Measurements from ENCODE around the gene MEX3B. TPM values are rescaled to one million over a fixed set of nuclear protein-coding genes. Genes with fewer than 3 reads are reported as not detected.

The MEX3B gene
- total RNA-seq, 1 donor from 2014 or later, result 18.7 TPM

GRCh38 chr15:82048811-82049210 is 3.0 kb upstream of the MEX3B start:
- Histone ChIP-seq H4K20me1 (ENCODE audit: insufficient read depth, low read length) (peaks cover 7% of the 10 kb centered on the region), H3K4me3 (ENCODE audit: insufficient read depth, low read depth, low read length) (no peak overlapping the region), H3K79me2 (ENCODE audit: insufficient read depth, low read length) (peaks cover 16% of the 10 kb centered on the region), H3K4me2 (ENCODE audit: low read length) (no peak overlapping the region), H3K9me3 (ENCODE audit: insufficient read depth, low read depth, low read length) (no peaks in the 10 kb centered on the region), H2AFZ (ENCODE audit: low read depth, low read length) (no peak overlapping the region), H3K36me3 (ENCODE audit: insufficient read depth, low read length) (no peaks in the 10 kb centered on the region), H3K9ac (ENCODE audit: low read length) (no peak overlapping the region), H3K4me1 (ENCODE audit: insufficient read depth, low read length) (peaks cover 10% of the 10 kb centered on the region), H3K27ac (ENCODE audit: low read depth, low read length) (no peak overlapping the region), H3K27me3 (ENCODE audit: insufficient read depth, low read length) (peaks cover 3% of the 10 kb centered on the region)
- no peak overlapping the region for H3K4me3 Mint-ChIP-seq (ENCODE audit: unreplicated experiment)
- no peak for DNase-seq (ENCODE audit: low read depth)
- peaks cover 25% of the 10 kb centered on the region for H3K27me3 Mint-ChIP-seq (ENCODE audit: low read depth, unreplicated experiment)
- H3K36me3 Mint-ChIP-seq (ENCODE audit: low read depth, unreplicated experiment), result peaks cover 6% of the 10 kb centered on the region
- no peak overlapping the region for H3K27ac Mint-ChIP-seq (ENCODE audit: unreplicated experiment)
- no peaks in the 10 kb centered on the region for H3K9me3 Mint-ChIP-seq (ENCODE audit: unreplicated experiment)
- no peak for TF ChIP-seq CTCF (IDR thresholded peaks at IDR 0.05; ENCODE audit: insufficient read depth, low read depth, low read length)
- no peak for TF ChIP-seq EZH2 (IDR thresholded peaks at IDR 0.05; ENCODE audit: insufficient read depth, low read length)
- no peaks in the 10 kb centered on the region for H3K4me1 Mint-ChIP-seq (ENCODE audit: low read depth, unreplicated experiment)
- no peak for FAIRE-seq

- H3K9ac ChIP-seq (ENCODE audit: low read length), result peak overlapping the region; percentile 82
- peaks cover 21% of the 10 kb centered on the region for H3K4me1 ChIP-seq (ENCODE audit: insufficient read depth, low read length)
- peak overlapping the region; percentile 84 for H2AFZ ChIP-seq (ENCODE audit: low read depth, low read length)
- TF ChIP-seq CTCF (IDR thresholded peaks at IDR 0.05; ENCODE audit: insufficient read depth, low read depth, low read length), result no peak
- TF ChIP-seq EZH2 (IDR thresholded peaks at IDR 0.05; ENCODE audit: insufficient read depth, low read length), result peak; percentile 49
- DNase-seq (ENCODE audit: low read depth), result peak; percentile 31
- peaks cover 3% of the 10 kb centered on the region for H3K27me3 ChIP-seq (ENCODE audit: insufficient read depth, low read length)
- Mint-ChIP-seq H3K27ac (ENCODE audit: unreplicated experiment) (no peak overlapping the region), H3K36me3 (ENCODE audit: low read depth, unreplicated experiment) (peaks cover 7% of the 10 kb centered on the region), H3K27me3 (ENCODE audit: low read depth, unreplicated experiment) (peaks cover 22% of the 10 kb centered on the region), H3K4me3 (ENCODE audit: unreplicated experiment) (peak overlapping the region; percentile 83), H3K4me1 (ENCODE audit: low read depth, unreplicated experiment) (peaks cover 4% of the 10 kb centered on the region), H3K9me3 (ENCODE audit: unreplicated experiment) (no peaks in the 10 kb centered on the region)
- H3K4me3 ChIP-seq (ENCODE audit: insufficient read depth, low read depth, low read length), result peak overlapping the region; percentile 75
- H4K20me1 ChIP-seq (ENCODE audit: insufficient read depth, low read length), result peaks cover 18% of the 10 kb centered on the region
- H3K79me2 ChIP-seq (ENCODE audit: insufficient read depth, low read length), result peaks cover 27% of the 10 kb centered on the region
- peaks cover 2% of the 10 kb centered on the region for H3K36me3 ChIP-seq (ENCODE audit: insufficient read depth, low read length)
- peak overlapping the region; percentile 93 for H3K4me2 ChIP-seq (ENCODE audit: low read length)
- peak; percentile 29 for FAIRE-seq
- no peaks in the 10 kb centered on the region for H3K9me3 ChIP-seq (ENCODE audit: insufficient read depth, low read depth, low read length)
- H3K27ac ChIP-seq (ENCODE audit: low read depth, low read length), result peak overlapping the region; percentile 42
Measured at GRCh38 chr15:82047453-82048400, 1.9 kb upstream of the MEX3B start.

Measured in astrocyte (in vitro differentiated cells and primary cell).